ENCODE results near the gene ZNF740. TPM values are rescaled to one million over a fixed set of nuclear protein-coding genes. Genes with fewer than 3 reads are reported as not detected.

ZNF740 gene
- total and polyA plus RNA-seq, 10 of the 15 experiments (the other 5 are each of a cell fraction or from before 2014, with no cell fraction given) = 1.4 to 33.6 (median 11.3) TPM

DNA sequence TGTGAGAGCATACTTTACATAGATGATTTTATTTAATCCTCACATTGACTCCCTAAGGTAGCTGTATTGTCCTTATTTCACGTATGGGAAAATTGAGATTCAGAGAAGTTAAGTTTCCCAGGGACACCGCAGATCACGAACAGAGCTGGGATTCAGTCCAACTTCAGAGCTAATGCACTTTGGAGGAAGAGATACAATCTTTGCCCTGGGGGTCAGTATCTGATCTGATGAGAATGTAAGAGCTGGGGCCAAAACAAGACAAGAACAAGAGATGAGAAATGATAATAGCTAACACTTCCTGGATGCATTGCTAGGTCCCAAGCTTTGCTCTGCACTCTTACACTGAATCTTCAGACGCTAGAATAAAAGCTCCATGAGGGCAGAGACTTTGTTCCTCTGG lies 6.2 kb downstream of the ZNF740 start:
- Histone ChIP-seq H3K9me3 (replicated peaks; ENCODE audit: control insufficient read depth, insufficient read depth, low read length) (no peaks in the 10 kb centered on the region), H3K4me3 (no peak overlapping the region), H3K27ac (ENCODE audit: control insufficient read depth, insufficient read depth) (no peak overlapping the region), H4K20me1 (ENCODE audit: control insufficient read depth, insufficient read depth) (no peaks in the 10 kb centered on the region), H2AFZ (ENCODE audit: control insufficient read depth, low read depth, low read length) (no peak overlapping the region), H3K36me3 (ENCODE audit: control insufficient read depth in 2 of 2, insufficient read depth in 2 of 2, low read length in 1 of 2) (peaks cover 7 to 22% of the 10 kb centered on the region in 2 experiments; a peak in 3 of 4 replicates), H3K4me2 (ENCODE audit: control insufficient read depth, insufficient read depth) (no peak overlapping the region), H3K79me2 (ENCODE audit: control insufficient read depth, insufficient read depth, low read length) (peaks cover 13% of the 10 kb centered on the region), H3K9ac (ENCODE audit: control insufficient read depth, insufficient read depth, low read length) (no peak overlapping the region), H3K27me3 (replicated peaks in 1 of 2; ENCODE audit: control insufficient read depth in 2 of 2, insufficient read depth in 2 of 2, low read length in 1 of 2) (no peaks in the 10 kb centered on the region), H3K4me1 (ENCODE audit: control insufficient read depth, insufficient read depth, low read length) (peaks cover 3% of the 10 kb centered on the region; the same call in 1 of the 2 replicates)
- ATAC-seq = no peak
- ChIA-PET SMC1A (ENCODE audit: uncharacterized antibody, unreplicated experiment) (interaction anchor here (0.8 to 5.3 kb wide), 9 partner anchors 9 to 121 kb away, joined by 3 to 19 read pairs (median 7); no protein-coding TSS in a partner anchor), RAD21 (ENCODE audit: unreplicated experiment) (interaction anchor here (0.9 to 1.8 kb wide), 3 partner anchors 26 to 28 kb away, joined by 3 to 7 read pairs (median 4); no protein-coding TSS in a partner anchor), POLR2A (interaction anchor here (0.7 to 1.6 kb wide), 4 partner anchors 9 to 54 kb away, joined by 3 to 6 read pairs (median 3); no protein-coding TSS in a partner anchor), CTCF (interaction anchor here (0.5 to 6.7 kb wide), 14 partner anchors 9 to 135 kb away, joined by 3 to 89 read pairs (median 4); partner anchors contain the start of genes AAAS and ESPL1)
- no TSS peak for BruUV-seq (replicated peaks)
- in situ Hi-C loops (cut with MboI) (no loop called here), intact Hi-C loops (cut with micrococcal nuclease; ENCODE audit: unreplicated experiment) (no loop called here)
- 94% methylated on average over 4 of the region's 4 CpGs for WGBS (ENCODE audit: insufficient coverage, insufficient replicate concordance, low lambda C conversion rate, missing lambda C conversion rate)
- DNase-seq (ENCODE audit: low read depth, low spot score) = no peak
- TF ChIP-seq MEF2A (IDR thresholded peaks at IDR 0.05; ENCODE audit: insufficient read depth, low read depth, low read length) (no peak), ZZZ3 (IDR thresholded peaks at IDR 0.05; ENCODE audit: control insufficient read depth, insufficient read length, low read depth) (no peak), ZBTB40 (IDR thresholded peaks at IDR 0.05; ENCODE audit: borderline replicate concordance) (no peak), JUND (IDR thresholded peaks at IDR 0.05; ENCODE audit: low read depth, low read length) (no peak), ZBTB33 (IDR thresholded peaks at IDR 0.05) (no peak), TCF3 (IDR thresholded peaks at IDR 0.05; ENCODE audit: borderline replicate concordance, insufficient read depth, low read depth, low read length) (no peak), KLF5 (IDR thresholded peaks at IDR 0.05; ENCODE audit: partially characterized antibody) (no peak), HDGF (IDR thresholded peaks at IDR 0.05) (no peak)
- no peak for FAIRE-seq

All from GM12878 (cell line).